GM21447 (cell line): ENCODE measurements around the gene DYNC1I1.
"Not testable (repeated sequence)": the region's sequence is repeated elsewhere in the genome, so short reads cannot be mapped to it uniquely, and the experiment has no call there.

Source experiments
- ATAC-seq: cut with Tn5 transposase; IDR thresholded peaks from one replicate; pipeline ENCODE4 v1.9.1; 2021; ENCODE audit not compliant: unreplicated experiment

Gene DYNC1I1

GRCh38 chr7:95906851-95907250, 134.5 kb downstream of the DYNC1I1 start:
- ATAC-seq: no peak

- ATAC-seq: no peak
These were observed 135.0 kb downstream of the DYNC1I1 start for GRCh38 chr7:95907337-95907736.

GRCh38 chr7:95908499-95908898, 136.1 kb downstream of the DYNC1I1 start:
- ATAC-seq: no peak

- no peak for ATAC-seq
These were observed 138.0 kb downstream of the DYNC1I1 start for GRCh38 chr7:95910341-95910740.

- ATAC-seq: no peak
These were observed 143.4 kb downstream of the DYNC1I1 start for GRCh38 chr7:95915731-95916130.

GRCh38 chr7:95916573-95917297, 144.4 kb downstream of the DYNC1I1 start:
- no peak for ATAC-seq

- ATAC-seq: no peak
These were observed 145.3 kb downstream of the DYNC1I1 start for GRCh38 chr7:95917634-95918033.

- no peak for ATAC-seq
These were observed 147.2 kb downstream of the DYNC1I1 start for GRCh38 chr7:95919556-95919955.

- no peak for ATAC-seq
These were observed 149.2 kb downstream of the DYNC1I1 start for GRCh38 chr7:95921543-95921942.

- ATAC-seq: no peak
These were observed 149.8 kb downstream of the DYNC1I1 start for GRCh38 chr7:95922191-95922590.

GRCh38 chr7:95925236-95925635, 152.9 kb downstream of the DYNC1I1 start:
- no peak for ATAC-seq

GRCh38 chr7:95925971-95926370, 153.6 kb downstream of the DYNC1I1 start:
- ATAC-seq: no peak

- ATAC-seq: no peak
These were observed 155.4 kb downstream of the DYNC1I1 start for GRCh38 chr7:95927756-95928155.

GRCh38 chr7:95929710-95930280, 157.4 kb downstream of the DYNC1I1 start:
- ATAC-seq: no peak

GRCh38 chr7:95931460-95932232, 159.3 kb downstream of the DYNC1I1 start:
- ATAC-seq: no peak

- ATAC-seq: no peak
These were observed 161.3 kb downstream of the DYNC1I1 start for GRCh38 chr7:95933618-95934017.

- ATAC-seq: not testable (repeated sequence)
These were observed 172.5 kb downstream of the DYNC1I1 start for GRCh38 chr7:95944867-95945266.

- ATAC-seq: no peak
These were observed 178.3 kb downstream of the DYNC1I1 start for GRCh38 chr7:95950698-95951097.

- no peak for ATAC-seq
These were observed 179.2 kb downstream of the DYNC1I1 start for GRCh38 chr7:95951531-95951930.

- ATAC-seq: no peak
These were observed 179.8 kb downstream of the DYNC1I1 start for GRCh38 chr7:95951997-95952795.

- ATAC-seq: no peak
These were observed 180.5 kb downstream of the DYNC1I1 start for GRCh38 chr7:95952851-95953250.
